Esophagus (tissue), 2 donors: ENCODE measurements around the gene CCDC88A. TPM values are rescaled to one million over a fixed set of nuclear protein-coding genes. Genes with fewer than 3 reads are reported as not detected.

Experiments
- H3K27ac ChIP-seq, 2 donors: one replicate each; pipeline ENCODE4 v1.5.1; 2013; ENCODE audit warnings: low read depth in 2 of 2, mild to moderate bottlenecking in 2 of 2, inconsistent platforms in 1 of 2, low read length in 1 of 2, moderate library complexity in 1 of 2
- H3K27me3 ChIP-seq, 2 donors: one replicate each; pipeline ENCODE4 v1.6.1; 2013; ENCODE audit warnings: low read length in 2 of 2, control low read depth in 1 of 2, mild to moderate bottlenecking in 1 of 2; ENCODE audit not compliant: insufficient read depth in 2 of 2, control insufficient read depth in 1 of 2
- H3K36me3 ChIP-seq, 2 donors: one replicate each; pipeline ENCODE4 v1.6.1; 2013; ENCODE audit warnings: low read length in 1 of 2; ENCODE audit not compliant: control insufficient read depth in 2 of 2, insufficient read depth in 2 of 2
- H3K4me1 ChIP-seq, 2 donors: one replicate each; pipeline ENCODE4 v1.6.1; 2013; ENCODE audit warnings: low read length in 1 of 2; ENCODE audit not compliant: control insufficient read depth in 2 of 2, insufficient read depth in 2 of 2
- H3K4me3 ChIP-seq, 2 donors: one replicate each; pipeline ENCODE4 v1.5.1; 2013; ENCODE audit warnings: low read length in 2 of 2, mild to moderate bottlenecking in 2 of 2, low read depth in 1 of 2, moderate library complexity in 1 of 2
- H3K9me3 ChIP-seq, 2 donors: one replicate each; pipeline ENCODE4 v1.6.1; 2013; ENCODE audit warnings: mild to moderate bottlenecking in 2 of 2, low read depth in 1 of 2, low read length in 1 of 2, moderate library complexity in 1 of 2; ENCODE audit not compliant: control insufficient read depth in 2 of 2, insufficient read depth in 1 of 2
- WGBS, 2 donors: extraction: QIAGEN DNeasy Blood & Tissue Kit; methylation state at CpG; one replicate each; pipeline ENCODE4 v1.1.7; 2013; 5-methylcytosine and 5-hydroxymethylcytosine counted together
- polyA plus RNA-seq, 2 donors: library from polyadenylated mRNA; stranded (reverse); fragments of 200-250 nt; gene quantifications; one replicate each; pipeline ENCODE4 v1.2.3, GENCODE V29; 2013
- donor health status: healthy with polysubstance abuse.
- donor health status: Bipolar disorder and iron deficiency.

CCDC88A gene
- polyA plus RNA-seq, 2 donors: 3.3 to 7.0 TPM

GRCh38 chr2:55334728-55335127, 84.9 kb downstream of the CCDC88A start:
- Histone ChIP-seq H3K36me3 (no peaks in the 10 kb centered on the region), H3K4me1 (no peaks in the 10 kb centered on the region), H3K9me3 (no peaks in the 10 kb centered on the region), H3K27me3 (no peaks in the 10 kb centered on the region), H3K4me3 (no peak overlapping the region), H3K27ac (no peak overlapping the region)
- WGBS, 2 donors: 93% methylated on average over 2 of the region's 2 CpGs

GRCh38 chr2:55330541-55331297, 88.9 kb downstream of the CCDC88A start:
- Histone ChIP-seq H3K9me3 (no peaks in the 10 kb centered on the region), H3K27ac (no peak overlapping the region), H3K4me1 (no peaks in the 10 kb centered on the region), H3K4me3 (no peak overlapping the region), H3K27me3 (no peaks in the 10 kb centered on the region), H3K36me3 (no peaks in the 10 kb centered on the region)
- 91 to 97% methylated on average over 1 of the region's 1 CpG for WGBS, 2 donors

- H3K9me3 ChIP-seq: no peaks in the 10 kb centered on the region
- H3K4me3 ChIP-seq: no peak overlapping the region
- H3K27ac ChIP-seq: no peak overlapping the region
- no peaks in the 10 kb centered on the region for H3K4me1 ChIP-seq
- WGBS, 2 donors: 72 to 90% methylated on average over 3 of the region's 3 CpGs
- no peaks in the 10 kb centered on the region for H3K27me3 ChIP-seq
- H3K36me3 ChIP-seq: no peaks in the 10 kb centered on the region
Measured at GRCh38 chr2:55327470-55328230, 92.0 kb downstream of the CCDC88A start.

DNA sequence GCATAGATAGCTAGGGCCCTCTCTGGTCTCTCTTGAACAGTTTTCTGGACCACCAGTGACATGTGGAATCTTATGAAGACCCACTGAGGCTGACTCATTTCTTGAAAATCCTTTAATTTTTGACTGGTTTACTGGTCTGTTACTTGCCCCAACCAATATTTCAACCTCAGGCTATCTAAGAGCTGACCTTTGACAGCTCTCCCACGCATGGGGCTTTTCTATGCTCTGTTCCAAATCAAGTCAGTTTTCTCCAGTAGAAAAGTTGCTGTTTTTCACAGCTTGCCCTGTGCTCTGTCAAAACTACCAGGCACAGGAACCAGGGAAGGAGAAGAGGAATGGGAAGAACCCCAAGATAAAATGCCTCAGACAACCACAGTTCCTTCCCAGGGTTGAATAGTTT, 104.7 kb downstream of the CCDC88A start:
- no peaks in the 10 kb centered on the region for H3K9me3 ChIP-seq
- H3K4me1 ChIP-seq: no peaks in the 10 kb centered on the region
- H3K36me3 ChIP-seq: no peaks in the 10 kb centered on the region
- no peak overlapping the region for H3K27ac ChIP-seq
- H3K27me3 ChIP-seq: no peaks in the 10 kb centered on the region
- no peak overlapping the region for H3K4me3 ChIP-seq
- 85 to 86% methylated on average over 1 of the region's 1 CpG for WGBS, 2 donors

DNA sequence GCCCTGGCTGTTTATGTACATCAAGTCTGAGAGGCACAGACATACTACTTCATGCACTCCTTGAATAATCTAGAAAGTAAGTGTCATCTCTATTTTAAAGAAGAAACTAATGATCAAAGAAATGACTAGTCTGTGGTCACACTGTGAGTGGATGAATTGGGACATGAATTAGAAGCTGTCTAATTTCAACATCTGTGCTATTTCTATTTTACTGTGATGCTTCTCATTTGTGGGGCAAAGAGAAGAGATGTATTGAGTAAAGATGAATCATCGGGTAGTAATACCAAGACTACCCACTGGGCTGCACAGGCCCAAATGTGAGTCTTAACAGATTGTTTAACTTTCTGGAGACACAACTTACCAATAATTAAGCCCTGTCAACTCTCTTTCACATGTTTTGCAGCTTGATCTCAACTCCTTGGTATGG, 108.2 kb downstream of the CCDC88A start:
- no peaks in the 10 kb centered on the region for H3K4me1 ChIP-seq
- no peaks in the 10 kb centered on the region for H3K27me3 ChIP-seq
- H3K27ac ChIP-seq: no peak overlapping the region
- no peak overlapping the region for H3K4me3 ChIP-seq
- 76 to 84% methylated on average over 1 of the region's 1 CpG for WGBS, 2 donors
- H3K9me3 ChIP-seq: no peaks in the 10 kb centered on the region
- H3K36me3 ChIP-seq: no peaks in the 10 kb centered on the region

DNA sequence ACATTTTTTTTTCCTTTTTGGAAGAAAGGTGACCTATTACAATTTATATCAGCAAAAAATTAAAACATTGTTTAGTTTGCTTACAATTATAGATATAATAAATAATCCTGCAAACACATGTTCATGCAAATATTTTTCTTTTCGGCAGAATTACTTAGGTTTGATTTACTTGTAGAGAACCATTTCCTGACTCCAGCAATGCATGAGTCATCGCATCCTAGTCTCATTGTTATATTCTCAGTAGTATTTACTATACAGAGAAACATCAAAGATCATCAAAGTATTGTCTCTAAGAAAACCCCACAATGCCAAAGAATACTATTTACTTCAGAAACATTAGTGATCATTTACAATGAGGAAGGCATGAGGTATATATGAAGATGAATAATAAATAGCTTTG, 110.2 kb downstream of the CCDC88A start:
- H3K36me3 ChIP-seq: no peaks in the 10 kb centered on the region
- no peaks in the 10 kb centered on the region for H3K4me1 ChIP-seq
- H3K27me3 ChIP-seq: no peaks in the 10 kb centered on the region
- no peak overlapping the region for H3K4me3 ChIP-seq
- H3K9me3 ChIP-seq: no peaks in the 10 kb centered on the region
- H3K27ac ChIP-seq: no peak overlapping the region
- 58 to 65% methylated on average over 2 of the region's 2 CpGs for WGBS, 2 donors

DNA sequence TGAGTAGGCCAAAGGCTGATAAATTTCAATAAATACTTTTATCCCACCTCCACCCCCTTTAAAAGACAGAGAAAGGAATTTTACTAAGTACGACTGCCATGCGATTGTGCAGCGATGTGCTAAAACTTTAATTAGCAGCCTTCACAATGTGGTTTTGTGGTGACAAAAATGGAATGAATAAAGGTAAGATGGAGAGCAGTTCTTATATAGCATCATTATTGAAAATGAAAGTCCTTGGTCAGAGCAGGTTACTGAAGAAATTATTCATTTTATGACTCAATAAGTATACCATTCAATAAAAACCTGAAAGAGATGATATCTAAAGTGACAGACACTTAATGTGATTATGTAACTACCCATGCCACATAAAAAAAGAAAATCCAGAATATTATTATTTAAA, 117.4 kb downstream of the CCDC88A start:
- Histone ChIP-seq H3K4me1 (no peaks in the 10 kb centered on the region), H3K36me3 (no peaks in the 10 kb centered on the region), H3K4me3 (no peak overlapping the region), H3K9me3 (no peaks in the 10 kb centered on the region), H3K27me3 (no peaks in the 10 kb centered on the region), H3K27ac (no peak overlapping the region)
- 82 to 83% methylated on average over 3 of the region's 3 CpGs for WGBS, 2 donors

- Histone ChIP-seq H3K4me1 (no peaks in the 10 kb centered on the region), H3K36me3 (no peaks in the 10 kb centered on the region), H3K27me3 (no peaks in the 10 kb centered on the region), H3K27ac (no peak overlapping the region), H3K4me3 (no peak overlapping the region), H3K9me3 (no peaks in the 10 kb centered on the region)
- WGBS, 2 donors: 94 to 100% methylated on average over 1 of the region's 1 CpG
Measured at GRCh38 chr2:55301277-55301676, 118.4 kb downstream of the CCDC88A start.

GRCh38 chr2:55296393-55296792, 123.3 kb downstream of the CCDC88A start:
- Histone ChIP-seq H3K4me3 (no peak overlapping the region), H3K9me3 (no peaks in the 10 kb centered on the region), H3K36me3 (peaks cover 0 to 3% of the 10 kb centered on the region in 2 donors), H3K4me1 (no peaks in the 10 kb centered on the region), H3K27me3 (no peaks in the 10 kb centered on the region), H3K27ac (no peak overlapping the region)

DNA sequence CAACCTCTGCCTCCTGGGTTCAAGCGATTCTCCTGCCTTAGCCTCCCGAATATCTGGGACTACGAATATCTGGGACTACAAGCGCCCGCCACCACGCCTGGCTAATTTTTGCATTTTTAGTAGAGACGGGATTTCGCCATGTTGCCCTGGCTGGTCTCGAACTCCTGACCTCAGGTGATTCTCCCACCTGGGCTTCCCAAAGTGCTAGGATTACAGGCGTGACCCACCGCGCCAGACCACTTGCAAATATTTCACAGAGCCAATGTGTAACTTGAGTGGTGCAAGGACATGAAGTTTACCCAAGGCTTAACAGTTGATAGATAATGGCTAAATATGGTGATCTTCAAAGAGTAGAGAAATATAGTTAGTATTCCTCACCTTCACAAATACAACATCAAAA, 136.6 kb downstream of the CCDC88A start:
- Histone ChIP-seq H3K4me1 (no peaks in the 10 kb centered on the region), H3K27me3 (no peaks in the 10 kb centered on the region), H3K36me3 (no peaks in the 10 kb centered on the region), H3K4me3 (peak overlapping the region in 1 of 2 donors; percentile 68), H3K9me3 (no peaks in the 10 kb centered on the region), H3K27ac (no peak overlapping the region)
- WGBS, 2 donors: 93 to 97% methylated on average over 12 of the region's 12 CpGs
